HepG2 (cell line): ENCODE data around the gene PYGL. TPM values are rescaled to one million over a fixed set of nuclear protein-coding genes. Genes with fewer than 3 reads are reported as not detected.

Experiments used
- ATAC-seq: fragments of 200-7000 bp; cut with Tn5 transposase; 3 replicates; pipeline ENCODE4 v1.9.1; 2020; ENCODE audit warnings: mild to moderate bottlenecking, moderate library complexity
- BruUV-seq: library from RNA; stranded (reverse); fragments of 400-500 nt; replicated peaks from 2 replicates; lab custom pipeline; 2021; lab: Mats Ljungman, UMichigan
- CTCF ChIA-PET: fragments of 300-600 bp; formaldehyde crosslinking; extraction: SDS; loops from one replicate; lab custom pipeline; 2021; ENCODE audit warnings: low total read pairs, inconsistent platforms, low intra/inter-chr PET ratio; lab: Yijun Ruan, JAX
- POLR2A ChIA-PET: fragments of 350-600 bp; sonication (Branson Sonifier 250); formaldehyde crosslinking; loops from one replicate; lab custom pipeline; 2020; ENCODE audit warnings: antibody characterized with exemption, inconsistent platforms; lab: Yijun Ruan, JAX
- DNase-seq: peaks from one replicate; pipeline ENCODE4 v3.0.0-alpha.2; 2015; ENCODE audit warnings: low spot score
- FAIRE-seq: peaks from 3 replicates; lab custom pipeline; 2011; peaks lifted over from hg19 to GRCh38; lab: Jason Lieb, UNC
- H2AFZ ChIP-seq: one replicate; pipeline ENCODE4 v1.6.1; 2011; ENCODE audit warnings: low read length, inconsistent platforms
- H3K27ac ChIP-seq: fragments of 300-600 bp; 3 replicates; pipeline ENCODE4 v1.8.0; 2011; ENCODE audit warnings: mixed run types, mild to moderate bottlenecking, mixed read lengths, low read length, inconsistent platforms; ENCODE audit not compliant: insufficient read depth; ENCODE audit errors: extremely low read length
- H3K27me3 ChIP-seq, 2 experiments: fragments of 200-600 bp in 1 of 2; 2 replicates in 1 of 2; 3 replicates in 1 of 2; pipeline versions ENCODE4 v1.6.0 to v1.8.0; 2011; ENCODE audit warnings: low read length in 2 of 2, mild to moderate bottlenecking in 2 of 2, moderate library complexity in 2 of 2, inconsistent platforms in 1 of 2; ENCODE audit not compliant: insufficient read depth in 2 of 2, control insufficient read depth in 1 of 2
- H3K36me3 ChIP-seq, 2 experiments: fragments of 200-600 bp in 1 of 2; replicated peaks in 1 of 2; 2 replicates in 1 of 2; 3 replicates in 1 of 2; pipeline versions ENCODE4 v1.5.1 to v1.8.0; 2011; ENCODE audit warnings: low read length in 2 of 2, inconsistent platforms in 1 of 2; ENCODE audit not compliant: insufficient read depth in 2 of 2, control insufficient read depth in 1 of 2
- H3K4me1 ChIP-seq: 2 replicates; pipeline ENCODE4 v1.5.1; 2012; ENCODE audit warnings: low read length, inconsistent platforms; ENCODE audit not compliant: insufficient read depth
- H3K4me2 ChIP-seq: 2 replicates; pipeline ENCODE4 v1.6.0; 2011; ENCODE audit warnings: low read depth, low read length, inconsistent platforms
- H3K4me3 ChIP-seq, 3 experiments: fragments of 200-600 bp in 1 of 3; sonication (generic), shearing (Covaris generic) in 1 of 3; replicated peaks in 1 of 3; 2 replicates each; pipeline ENCODE4 v1.5.1; 2011 to 2016; ENCODE audit warnings: low read length in 3 of 3, inconsistent platforms in 2 of 3, low read depth in 2 of 3, mild to moderate bottlenecking in 2 of 3, control low read depth in 1 of 3, mixed read lengths in 1 of 3; ENCODE audit not compliant: insufficient read depth in 1 of 3
- H3K79me2 ChIP-seq: one replicate; pipeline ENCODE4 v1.6.1; 2011; ENCODE audit warnings: low read length, inconsistent platforms; ENCODE audit not compliant: insufficient read depth
- H3K9ac ChIP-seq: 2 replicates; pipeline ENCODE4 v1.6.0; 2011; ENCODE audit warnings: mild to moderate bottlenecking, low read depth, low read length, inconsistent platforms; ENCODE audit not compliant: insufficient read depth
- H3K9me3 ChIP-seq: 2 replicates; pipeline ENCODE4 v1.5.1; 2012; ENCODE audit warnings: mild to moderate bottlenecking, low read length
- H4K20me1 ChIP-seq: 2 replicates; pipeline ENCODE4 v1.6.0; 2011; ENCODE audit warnings: inconsistent platforms, mild to moderate bottlenecking, low read length, moderate library complexity; ENCODE audit not compliant: insufficient read depth
- KDM5A ChIP-seq: fragments of 200-600 bp; sonication (generic); IDR thresholded peaks from 2 replicates; pipeline ENCODE4 v1.7.0; 2018; ENCODE audit warnings: antibody characterized with exemption, mild to moderate bottlenecking, low read length, borderline replicate concordance
- MXD4 ChIP-seq: IDR thresholded peaks from 2 replicates; pipeline ENCODE4 v1.6.1; 2016; ENCODE audit warnings: mild to moderate bottlenecking, missing biosample characterization, missing genetic modification reagents
- PAF1 ChIP-seq: IDR thresholded peaks from 2 replicates; pipeline ENCODE4 v1.6.1; 2016; ENCODE audit warnings: missing genetic modification reagents, missing compliant biosample characterization
- SMYD3 ChIP-seq: sonication (generic); formaldehyde crosslinking; IDR thresholded peaks from 2 replicates; pipeline ENCODE4 v1.8.1; 2023; ENCODE audit warnings: mild to moderate bottlenecking, missing genetic modification reagents
- SRSF1 ChIP-seq: fragments of 200-400 bp; formaldehyde crosslinking; optimal IDR thresholded peaks from 2 replicates; pipeline ENCODE3; 2017; ENCODE audit warnings: mild to moderate bottlenecking, low read depth, low read length, moderate library complexity
- SRSF9 ChIP-seq: fragments of 200-400 bp; formaldehyde crosslinking; IDR thresholded peaks from 2 replicates; pipeline ENCODE4 v1.6.1; 2018; ENCODE audit warnings: borderline replicate concordance, mild to moderate bottlenecking, low read depth, low read length; ENCODE audit not compliant: insufficient read depth, poor library complexity, severe bottlenecking
- TP53 ChIP-seq: sonication (generic); formaldehyde crosslinking; conservative IDR thresholded peaks from 2 replicates; pipeline ENCODE4 v1.4.0; 2020; ENCODE audit warnings: missing genetic modification reagents
- WIZ ChIP-seq: sonication (generic); formaldehyde crosslinking; IDR thresholded peaks from 2 replicates; pipeline ENCODE4 v1.5.1; 2020; ENCODE audit warnings: mild to moderate bottlenecking, missing genetic modification reagents
- ZNF713 ChIP-seq: sonication (generic); formaldehyde crosslinking; IDR thresholded peaks from 2 replicates; pipeline ENCODE4 v1.4.0; 2020; ENCODE audit warnings: mild to moderate bottlenecking, missing genetic modification reagents
- WGBS: methylation state at CpG from one replicate; pipeline ENCODE4 v1.1.6; 2017; ENCODE audit warnings: low lambda C conversion rate; 5-methylcytosine and 5-hydroxymethylcytosine counted together
- in situ Hi-C: cut with HindIII; loops from 2 replicates; pipeline ENCODE4 v1.10.0; 2017; ENCODE audit warnings: low pct_unique_long_range_greater_than_20kb; ENCODE audit not compliant: extremely low pct_ligation_motif_present
- intact Hi-C: fragments of 100-400 bp; cut with micrococcal nuclease; formaldehyde crosslinking; loops from one replicate; pipeline ENCODE4 v1.10.0; 2022; ENCODE audit not compliant: unreplicated experiment
- polyA plus RNA-seq, 8 experiments: library from polyadenylated mRNA; depleted of rRNA in 3 of 8; stranded (reverse) in 7 of 8; unstranded in 1 of 8; fragments of >200 nt; fragmentation: Illumina TruSeq in 4 of 8; extraction: Trizol in 4 of 8; gene quantifications; 2 replicates each; pipeline versions ENCODE4 v1.2.1 to v1.2.3, GENCODE V29; 2011 to 2016; ENCODE audit warnings: low read depth in 4 of 8, missing spikeins in 1 of 8, mixed read lengths in 1 of 8; ENCODE audit not compliant: insufficient read depth in 1 of 8
- total RNA-seq, 5 experiments: library from RNA; depleted of rRNA; stranded (reverse); fragments of >200 nt; fragmentation: Illumina TruSeq; extraction: Trizol; gene quantifications; 2 replicates each; pipeline ENCODE4 v1.2.3, GENCODE V29; 2016; ENCODE audit warnings: low read depth in 1 of 5
- TF ChIP-seq, protein P1 (sequence below): sonication (generic); formaldehyde crosslinking; IDR thresholded peaks from 2 replicates; pipeline ENCODE4 v1.4.0; 2020; ENCODE audit warnings: missing genetic modification reagents, mild to moderate bottlenecking, borderline replicate concordance
- TF ChIP-seq, protein P2 (sequence below): fragments of 450-650 bp; IDR thresholded peaks from 2 replicates; pipeline ENCODE4 v1.6.1; 2017; ENCODE audit warnings: mild to moderate bottlenecking
- TF ChIP-seq, protein P3 (sequence below): sonication (generic); formaldehyde crosslinking; IDR thresholded peaks from 2 replicates; pipeline ENCODE4 v1.4.0; 2020; ENCODE audit warnings: missing genetic modification reagents

PYGL gene
- total and polyA plus RNA-seq, 2 of the 13 experiments (the other 11 are each of a cell fraction or from before 2014, with no cell fraction given): 98.4 to 110 TPM

DNA sequence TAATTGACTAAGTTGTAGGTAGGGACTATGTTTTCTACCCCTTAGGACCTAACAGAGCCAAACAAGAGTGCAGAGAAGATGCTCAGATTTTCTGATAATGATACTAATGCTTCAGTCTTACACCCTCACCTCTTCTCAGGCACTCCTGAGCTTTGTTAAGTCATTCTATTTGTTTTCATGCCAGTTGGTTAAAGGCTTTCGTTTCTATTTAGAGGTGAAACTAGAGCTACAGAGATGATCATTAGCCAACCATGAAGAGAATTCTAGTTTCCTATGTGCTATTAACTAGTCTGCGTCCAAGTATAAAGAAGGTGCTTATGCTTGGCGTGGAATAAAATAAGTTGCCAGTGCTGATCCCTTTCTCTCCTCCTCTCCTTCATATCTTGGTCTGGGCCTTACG lies 34.6 kb upstream of the PYGL start:
- no peaks in the 10 kb centered on the region for H4K20me1 ChIP-seq
- TF ChIP-seq, protein P1, sequence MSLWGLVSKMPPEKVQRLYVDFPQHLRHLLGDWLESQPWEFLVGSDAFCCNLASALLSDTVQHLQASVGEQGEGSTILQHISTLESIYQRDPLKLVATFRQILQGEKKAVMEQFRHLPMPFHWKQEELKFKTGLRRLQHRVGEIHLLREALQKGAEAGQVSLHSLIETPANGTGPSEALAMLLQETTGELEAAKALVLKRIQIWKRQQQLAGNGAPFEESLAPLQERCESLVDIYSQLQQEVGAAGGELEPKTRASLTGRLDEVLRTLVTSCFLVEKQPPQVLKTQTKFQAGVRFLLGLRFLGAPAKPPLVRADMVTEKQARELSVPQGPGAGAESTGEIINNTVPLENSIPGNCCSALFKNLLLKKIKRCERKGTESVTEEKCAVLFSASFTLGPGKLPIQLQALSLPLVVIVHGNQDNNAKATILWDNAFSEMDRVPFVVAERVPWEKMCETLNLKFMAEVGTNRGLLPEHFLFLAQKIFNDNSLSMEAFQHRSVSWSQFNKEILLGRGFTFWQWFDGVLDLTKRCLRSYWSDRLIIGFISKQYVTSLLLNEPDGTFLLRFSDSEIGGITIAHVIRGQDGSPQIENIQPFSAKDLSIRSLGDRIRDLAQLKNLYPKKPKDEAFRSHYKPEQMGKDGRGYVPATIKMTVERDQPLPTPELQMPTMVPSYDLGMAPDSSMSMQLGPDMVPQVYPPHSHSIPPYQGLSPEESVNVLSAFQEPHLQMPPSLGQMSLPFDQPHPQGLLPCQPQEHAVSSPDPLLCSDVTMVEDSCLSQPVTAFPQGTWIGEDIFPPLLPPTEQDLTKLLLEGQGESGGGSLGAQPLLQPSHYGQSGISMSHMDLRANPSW (CRISPR knock-in tag): no peak
- TF ChIP-seq SMYD3: no peak
- TF ChIP-seq MXD4 (CRISPR knock-in tag): no peak
- TF ChIP-seq, protein P2, sequence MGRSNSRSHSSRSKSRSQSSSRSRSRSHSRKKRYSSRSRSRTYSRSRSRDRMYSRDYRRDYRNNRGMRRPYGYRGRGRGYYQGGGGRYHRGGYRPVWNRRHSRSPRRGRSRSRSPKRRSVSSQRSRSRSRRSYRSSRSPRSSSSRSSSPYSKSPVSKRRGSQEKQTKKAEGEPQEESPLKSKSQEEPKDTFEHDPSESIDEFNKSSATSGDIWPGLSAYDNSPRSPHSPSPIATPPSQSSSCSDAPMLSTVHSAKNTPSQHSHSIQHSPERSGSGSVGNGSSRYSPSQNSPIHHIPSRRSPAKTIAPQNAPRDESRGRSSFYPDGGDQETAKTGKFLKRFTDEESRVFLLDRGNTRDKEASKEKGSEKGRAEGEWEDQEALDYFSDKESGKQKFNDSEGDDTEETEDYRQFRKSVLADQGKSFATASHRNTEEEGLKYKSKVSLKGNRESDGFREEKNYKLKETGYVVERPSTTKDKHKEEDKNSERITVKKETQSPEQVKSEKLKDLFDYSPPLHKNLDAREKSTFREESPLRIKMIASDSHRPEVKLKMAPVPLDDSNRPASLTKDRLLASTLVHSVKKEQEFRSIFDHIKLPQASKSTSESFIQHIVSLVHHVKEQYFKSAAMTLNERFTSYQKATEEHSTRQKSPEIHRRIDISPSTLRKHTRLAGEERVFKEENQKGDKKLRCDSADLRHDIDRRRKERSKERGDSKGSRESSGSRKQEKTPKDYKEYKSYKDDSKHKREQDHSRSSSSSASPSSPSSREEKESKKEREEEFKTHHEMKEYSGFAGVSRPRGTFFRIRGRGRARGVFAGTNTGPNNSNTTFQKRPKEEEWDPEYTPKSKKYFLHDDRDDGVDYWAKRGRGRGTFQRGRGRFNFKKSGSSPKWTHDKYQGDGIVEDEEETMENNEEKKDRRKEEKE: no peak
- TF ChIP-seq ZNF713 (CRISPR knock-in tag): no peak
- no peak for TF ChIP-seq WIZ (CRISPR knock-in tag)
- no peak for TF ChIP-seq TP53
- TF ChIP-seq PAF1 (CRISPR knock-in tag): no peak
- TF ChIP-seq SRSF9: no peak
- TF ChIP-seq SRSF1: no peak
- no peak for TF ChIP-seq KDM5A
- TF ChIP-seq, protein P3, sequence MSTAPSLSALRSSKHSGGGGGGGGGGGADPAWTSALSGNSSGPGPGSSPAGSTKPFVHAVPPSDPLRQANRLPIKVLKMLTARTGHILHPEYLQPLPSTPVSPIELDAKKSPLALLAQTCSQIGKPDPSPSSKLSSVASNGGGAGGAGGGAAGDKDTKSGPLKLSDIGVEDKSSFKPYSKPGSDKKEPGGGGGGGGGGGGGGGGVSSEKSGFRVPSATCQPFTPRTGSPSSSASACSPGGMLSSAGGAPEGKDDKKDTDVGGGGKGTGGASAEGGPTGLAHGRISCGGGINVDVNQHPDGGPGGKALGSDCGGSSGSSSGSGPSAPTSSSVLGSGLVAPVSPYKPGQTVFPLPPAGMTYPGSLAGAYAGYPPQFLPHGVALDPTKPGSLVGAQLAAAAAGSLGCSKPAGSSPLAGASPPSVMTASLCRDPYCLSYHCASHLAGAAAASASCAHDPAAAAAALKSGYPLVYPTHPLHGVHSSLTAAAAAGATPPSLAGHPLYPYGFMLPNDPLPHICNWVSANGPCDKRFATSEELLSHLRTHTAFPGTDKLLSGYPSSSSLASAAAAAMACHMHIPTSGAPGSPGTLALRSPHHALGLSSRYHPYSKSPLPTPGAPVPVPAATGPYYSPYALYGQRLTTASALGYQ (CRISPR knock-in tag): no peak
- 49% methylated on average over 4 of the region's 4 CpGs for WGBS
- ChIA-PET POLR2A (no interaction called here), CTCF (no interaction called here)
- no TSS peak for BruUV-seq
- peaks cover 3 to 23% of the 10 kb centered on the region in 2 experiments; a peak in 3 of 5 replicates for H3K27me3 ChIP-seq
- H3K4me2 ChIP-seq: no peak overlapping the region
- in situ Hi-C loops: no loop called here
- no peak for DNase-seq
- no peak overlapping the region for H3K9ac ChIP-seq
- H3K36me3 ChIP-seq: no peaks in the 10 kb centered on the region
- H3K9me3 ChIP-seq: no peaks in the 10 kb centered on the region
- no peaks in the 10 kb centered on the region for H3K79me2 ChIP-seq
- ATAC-seq: no peak
- no peak overlapping the region for H2AFZ ChIP-seq
- no peak overlapping the region for H3K27ac ChIP-seq
- H3K4me3 ChIP-seq: no peak overlapping the region
- 0 out of 2 replicates have a peak, but pooled peaks cover 6% of the 10 kb centered on the region for H3K4me1 ChIP-seq
- no peak for FAIRE-seq
- intact Hi-C loops: no loop called here
